AG09309 (cell line): ENCODE results near the gene SEBOX.

ENCODE experiments used
- DNase-seq: peaks from one replicate; pipeline ENCODE4 v3.0.0-alpha.2; 2010; ENCODE audit warnings: low read depth
- H3K4me3 ChIP-seq: 2 replicates; pipeline ENCODE4 v1.5.1; 2011; ENCODE audit warnings: mild to moderate bottlenecking, low read depth, low read length, moderate library complexity; ENCODE audit not compliant: control insufficient read depth
- CTCF ChIP-seq: IDR thresholded peaks from 2 replicates; pipeline ENCODE4 v1.5.1; 2011; ENCODE audit warnings: mild to moderate bottlenecking, low read depth, low read length, inconsistent platforms; ENCODE audit not compliant: insufficient read depth, control insufficient read depth; ENCODE audit errors: missing control alignments

SEBOX gene

GRCh38 chr17:28395426-28395825, 30.4 kb upstream of the SEBOX start:
- TF ChIP-seq CTCF = no peak
- no peak overlapping the region for H3K4me3 ChIP-seq
- no peak for DNase-seq

GRCh38 chr17:28394337-28395116, 29.5 kb upstream of the SEBOX start:
- peak; percentile 35 for DNase-seq
- TF ChIP-seq CTCF = no peak

GRCh38 chr17:28392491-28392890, 27.5 kb upstream of the SEBOX start:
- TF ChIP-seq CTCF = no peak
- H3K4me3 ChIP-seq = no peak overlapping the region
- no peak for DNase-seq

More at GRCh38 chr17:28394337-28395116, 29.5 kb upstream of the SEBOX start:
- no peak overlapping the region for H3K4me3 ChIP-seq

GRCh38 chr17:28391401-28391800, 26.4 kb upstream of the SEBOX start:
- no peak overlapping the region for H3K4me3 ChIP-seq
- TF ChIP-seq CTCF = no peak
- no peak for DNase-seq

GRCh38 chr17:28390984-28391383, 26.0 kb upstream of the SEBOX start:
- no peak overlapping the region for H3K4me3 ChIP-seq
- no peak for DNase-seq
- no peak for TF ChIP-seq CTCF

GRCh38 chr17:28390563-28390962, 25.6 kb upstream of the SEBOX start:
- H3K4me3 ChIP-seq = no peak overlapping the region
- TF ChIP-seq CTCF = no peak
- no peak for DNase-seq
